GM21619 (cell line): ENCODE data around the gene RNF223.
"Not testable (repeated sequence)": the region's sequence is repeated elsewhere in the genome, so short reads cannot be mapped to it uniquely, and the experiment has no call there.

Experiments used
- ATAC-seq: cut with Tn5 transposase; IDR thresholded peaks from one replicate; pipeline ENCODE4 v1.9.1; 2021; ENCODE audit not compliant: unreplicated experiment

Gene RNF223

DNA sequence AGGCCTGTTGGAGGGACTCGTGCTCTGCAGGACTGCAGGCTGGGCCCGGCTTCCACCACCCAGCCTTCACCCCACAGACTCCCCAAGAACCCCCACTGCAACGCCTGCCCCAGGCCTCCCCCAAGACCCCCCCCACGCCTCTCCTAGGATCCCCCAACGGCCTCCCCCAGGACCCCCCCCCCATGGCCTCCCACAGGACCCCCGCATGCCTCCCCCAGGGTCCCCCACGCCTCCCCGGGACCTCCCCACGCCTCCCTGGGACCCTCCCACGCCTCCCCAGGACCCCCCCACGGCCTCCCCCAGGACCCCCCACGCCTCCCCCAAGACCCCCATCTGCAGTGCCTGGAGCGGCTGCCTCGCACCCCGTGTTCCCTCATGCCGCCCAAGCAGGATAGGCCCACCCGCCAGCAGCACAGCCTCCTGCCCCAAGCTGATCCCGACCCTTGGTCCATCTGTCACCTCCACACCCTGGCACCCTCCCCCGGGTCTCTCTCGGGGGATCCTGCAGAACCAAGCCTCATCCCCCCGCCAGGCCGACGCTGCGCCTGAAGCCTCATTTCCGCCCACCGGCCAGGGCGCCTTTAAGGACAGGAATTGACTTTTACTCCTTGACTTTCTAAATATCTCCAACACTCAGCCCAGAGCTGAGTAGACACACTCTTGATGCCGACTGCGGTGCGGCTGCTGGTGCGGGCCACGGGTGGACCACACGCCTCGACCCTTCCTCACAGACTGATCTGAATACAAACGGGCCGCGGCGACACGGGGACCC is 14.1 kb upstream of the RNF223 start:
- ATAC-seq = no peak

GRCh38 chr1:1087351-1088028 is 13.4 kb upstream of the RNF223 start:
- ATAC-seq = no peak

DNA sequence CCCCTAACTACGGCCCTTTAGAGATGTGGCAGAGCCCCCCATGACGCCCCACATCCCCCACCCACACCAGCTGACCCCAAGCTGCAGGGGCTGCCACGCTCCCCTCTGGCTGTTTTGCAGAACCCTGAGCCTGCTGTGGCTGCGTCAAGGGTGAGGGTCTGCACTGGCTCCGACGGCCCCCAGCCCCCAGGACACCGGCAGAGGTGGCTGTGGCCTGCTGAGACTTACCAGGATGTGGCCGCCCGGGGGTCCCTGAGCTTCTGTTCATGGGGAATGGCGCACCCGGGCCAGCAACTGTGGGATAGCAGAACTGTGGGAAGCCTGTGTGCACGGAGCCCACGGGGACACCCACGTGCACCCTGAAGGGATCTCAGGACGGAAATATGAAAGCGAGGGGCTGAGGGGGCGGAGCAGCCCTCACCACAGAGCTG is 12.8 kb upstream of the RNF223 start:
- ATAC-seq = no peak

DNA sequence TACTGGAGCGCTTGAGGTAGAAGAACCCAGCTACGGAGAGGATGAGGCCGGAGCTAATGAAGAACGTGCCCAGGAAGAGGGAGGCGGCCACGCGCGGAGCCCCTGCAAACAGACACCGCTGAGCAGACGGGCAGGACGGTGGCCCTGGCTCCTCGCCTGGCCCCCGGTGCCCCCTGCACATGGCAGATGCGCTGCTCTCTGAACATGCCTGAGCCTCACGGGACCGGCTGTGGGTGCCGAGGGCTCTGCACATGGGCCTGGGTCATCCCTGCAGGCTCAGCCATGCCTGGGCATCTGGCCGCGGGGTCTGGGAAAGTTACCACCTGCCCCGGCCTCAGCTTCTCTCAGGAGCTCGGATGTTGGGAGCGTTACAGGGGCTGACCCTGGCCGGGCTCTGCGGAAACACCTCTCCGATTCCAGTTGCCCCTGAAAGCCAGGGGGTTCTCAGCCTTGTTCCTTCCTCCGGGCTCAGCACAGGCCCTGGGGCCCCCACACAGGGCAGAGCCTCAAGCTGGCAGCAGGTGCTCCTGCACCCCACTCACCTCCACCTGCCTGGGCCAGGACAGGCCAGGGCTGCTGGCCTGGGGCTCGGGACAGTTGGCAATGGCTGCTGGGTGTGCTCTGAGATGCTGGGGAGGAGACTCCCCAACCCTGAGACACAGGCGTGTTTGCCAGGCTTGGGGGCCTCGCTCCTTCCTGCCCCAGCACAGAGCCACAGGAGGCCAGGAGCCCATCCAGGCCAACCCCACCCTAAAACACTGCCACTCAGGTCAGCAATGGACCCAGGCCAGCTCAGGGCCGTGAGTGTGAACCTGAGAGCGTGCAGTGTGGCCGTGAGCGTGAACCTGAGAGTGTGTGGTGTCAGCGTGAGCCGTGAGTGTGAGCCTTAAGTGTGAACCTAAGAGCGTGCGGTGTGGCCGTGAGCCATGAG is 12.1 kb upstream of the RNF223 start:
- no peak for ATAC-seq

GRCh38 chr1:1085171-1085841 is 11.2 kb upstream of the RNF223 start:
- ATAC-seq = no peak

GRCh38 chr1:1084372-1085170 is 10.5 kb upstream of the RNF223 start:
- ATAC-seq = no peak

DNA sequence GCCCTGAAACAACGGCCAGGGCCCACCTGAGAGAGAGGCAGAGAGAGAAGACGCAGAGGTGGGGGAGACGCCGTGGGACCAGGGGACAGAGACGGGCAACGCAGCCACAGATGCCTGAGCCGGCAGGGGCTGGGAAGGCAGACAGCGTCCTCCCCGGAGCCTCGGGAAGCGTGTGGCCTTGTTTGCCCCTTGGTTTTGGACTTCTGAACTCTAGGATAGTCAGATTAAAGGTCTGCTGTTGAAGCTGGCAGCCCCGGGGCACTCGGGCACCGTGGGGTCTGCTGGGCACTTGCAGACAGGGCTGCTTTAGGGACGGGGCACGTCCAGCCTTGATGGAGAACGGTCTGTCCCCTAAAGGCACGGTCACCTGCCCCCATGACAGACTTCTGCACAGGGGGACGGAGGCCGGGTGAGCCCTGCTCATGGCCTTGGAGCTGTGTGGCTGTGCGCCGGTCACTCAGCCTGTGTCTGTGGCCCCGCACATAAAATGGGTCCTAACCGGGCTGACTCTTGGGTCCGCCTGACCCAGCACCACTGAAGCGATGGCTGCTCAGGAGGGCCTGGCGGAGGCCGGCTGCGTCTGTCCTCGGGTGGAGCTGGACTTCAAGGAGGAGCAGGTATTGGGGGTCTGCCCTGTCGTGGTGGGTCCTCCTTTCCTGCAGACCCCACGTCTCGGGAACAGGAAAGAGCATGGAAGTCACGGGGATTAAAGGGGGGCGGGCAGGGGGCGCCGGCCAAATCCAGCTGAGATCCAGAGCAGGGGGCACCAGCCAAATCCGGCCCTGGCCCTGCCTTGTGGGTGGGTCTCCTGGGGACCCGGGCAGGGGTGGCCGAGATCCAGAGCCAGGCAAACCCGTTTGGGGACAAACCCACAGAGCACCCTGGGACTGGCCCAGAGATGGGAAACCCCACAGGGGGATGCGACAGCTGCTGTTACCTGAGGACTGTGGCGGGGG is 9.6 kb upstream of the RNF223 start:
- ATAC-seq = no peak

GRCh38 chr1:1082776-1083415 is 8.8 kb upstream of the RNF223 start:
- no peak for ATAC-seq

- ATAC-seq = no peak
These were observed 8.2 kb upstream of the RNF223 start for GRCh38 chr1:1082239-1082775.

- no peak for ATAC-seq
These were observed 7.5 kb upstream of the RNF223 start for GRCh38 chr1:1081311-1082238.

- ATAC-seq = no peak
These were observed 6.8 kb upstream of the RNF223 start for GRCh38 chr1:1080951-1081310.

- no peak for ATAC-seq
These were observed 6.1 kb upstream of the RNF223 start for GRCh38 chr1:1080122-1080757.

DNA sequence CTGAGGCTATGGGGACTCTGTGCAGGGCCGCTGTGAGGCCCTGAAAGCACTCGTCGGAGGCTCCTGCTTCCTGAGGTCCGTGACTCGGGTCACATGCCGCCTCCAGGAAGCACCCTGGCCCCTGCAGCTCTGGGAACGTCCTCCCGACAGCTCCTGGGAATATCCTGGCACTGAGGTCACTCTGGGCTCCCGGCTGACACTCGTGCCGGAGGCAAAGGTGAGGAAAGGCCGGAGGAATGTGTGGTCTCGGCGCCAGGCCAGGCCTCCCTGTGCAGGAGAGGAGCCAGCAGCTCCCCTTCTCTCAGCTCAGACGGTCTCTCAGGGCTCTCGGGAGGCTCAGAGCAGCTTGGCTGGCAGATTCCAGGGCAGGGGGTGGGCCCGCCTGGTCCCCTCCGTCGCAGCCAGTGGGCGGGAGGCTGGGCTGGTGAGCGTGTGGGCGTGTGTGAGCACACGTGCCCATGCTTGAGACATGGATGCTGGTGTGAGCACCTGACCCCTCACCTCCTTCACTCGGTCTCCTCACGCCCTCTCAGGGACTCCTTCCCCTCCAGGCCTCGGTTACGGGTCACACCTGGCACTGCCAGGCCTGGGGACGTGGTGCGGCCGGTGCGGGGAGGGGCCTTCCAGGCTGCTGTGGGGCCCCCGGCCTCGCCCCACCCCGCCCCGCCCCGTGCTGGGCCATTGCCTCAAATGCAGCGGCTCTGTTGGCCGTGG is 5.5 kb upstream of the RNF223 start:
- no peak for ATAC-seq

- ATAC-seq = not testable (repeated sequence)
These were observed 3.3 kb upstream of the RNF223 start for GRCh38 chr1:1077396-1077795.

DNA sequence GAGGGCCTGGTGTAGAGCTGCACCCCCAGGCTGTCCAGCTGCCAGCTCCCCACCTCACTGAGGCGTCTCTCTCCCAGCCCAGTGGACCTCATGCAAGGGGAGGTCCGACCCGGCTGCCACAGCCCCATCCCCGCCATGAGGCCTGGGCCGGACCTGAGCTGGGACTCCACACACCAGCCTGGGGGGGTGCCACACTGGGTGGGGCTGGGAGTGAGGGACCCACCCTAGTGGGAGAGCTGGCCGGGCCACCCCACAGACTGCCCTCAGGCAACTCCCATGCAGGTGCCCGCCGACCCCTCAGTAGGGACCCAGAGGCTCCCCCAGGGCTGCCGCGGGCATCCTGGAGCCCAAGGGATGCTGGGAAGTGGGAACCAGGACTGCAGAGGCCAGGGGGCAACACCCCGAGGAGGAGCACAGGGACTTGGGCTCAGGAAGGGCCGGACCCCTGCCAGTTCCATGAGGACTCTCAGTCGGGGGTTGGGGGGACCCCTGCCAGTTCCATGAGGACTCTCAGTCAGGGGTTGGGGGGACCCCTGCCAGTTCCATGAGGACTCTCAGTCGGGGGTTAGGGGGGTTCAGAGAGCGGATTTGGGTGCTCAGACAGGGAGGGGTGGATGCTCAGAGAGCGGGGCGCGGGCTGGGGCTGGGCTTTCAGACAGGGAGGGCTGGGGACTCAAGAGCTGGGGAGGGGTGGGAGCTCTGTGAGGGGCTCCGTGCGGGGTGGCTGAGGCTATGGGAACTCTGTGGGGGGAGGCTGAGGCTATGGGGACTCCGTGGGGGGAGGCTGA is 1.2 kb upstream of the RNF223 start:
- ATAC-seq = no peak
